HCT116 (cell line): Measurements from ENCODE around the gene USF2.

Experiments
- CTCF ChIP-seq, 3 experiments: fragments of 200-600 bp in 1 of 3; sonication (generic) in 1 of 3; IDR thresholded peaks in 2 of 3; conservative IDR thresholded peaks in 1 of 3; 2 replicates each; pipeline ENCODE4 v1.5.1; 2012 to 2017; ENCODE audit warnings: low read depth in 2 of 3, low read length in 2 of 3, antibody characterized with exemption in 1 of 3, borderline replicate concordance in 1 of 3, control low read depth in 1 of 3, mild to moderate bottlenecking in 1 of 3, mixed read lengths in 1 of 3, mixed run types in 1 of 3, moderate library complexity in 1 of 3; ENCODE audit not compliant: insufficient read depth in 1 of 3
- EGR1 ChIP-seq: IDR thresholded peaks from 2 replicates; pipeline ENCODE4 v1.6.1; 2012; ENCODE audit warnings: low read depth
- EZH2 ChIP-seq: fragments of 200-600 bp; sonication (generic); IDR thresholded peaks from 2 replicates; pipeline ENCODE4 v1.6.1; 2017; ENCODE audit warnings: antibody characterized with exemption, mixed run types
- EZH2phosphoT487 ChIP-seq: fragments of 200-600 bp; IDR thresholded peaks from 2 replicates; pipeline ENCODE4 v1.6.1; 2018; ENCODE audit warnings: antibody characterized with exemption, borderline replicate concordance
- FOSL1 ChIP-seq: IDR thresholded peaks from 2 replicates; pipeline ENCODE4 v1.6.1; 2012; ENCODE audit warnings: low read depth
- JUND ChIP-seq: IDR thresholded peaks from 2 replicates; pipeline ENCODE4 v1.6.1; 2012
- MAX ChIP-seq: IDR thresholded peaks from 2 replicates; pipeline ENCODE4 v1.6.1; 2012
- POLR2A ChIP-seq: IDR thresholded peaks from 2 replicates; pipeline ENCODE4 v1.7.0; 2011; ENCODE audit warnings: borderline replicate concordance; ENCODE audit not compliant: insufficient read depth, insufficient read length; ENCODE audit errors: extremely low read depth
- POLR2AphosphoS5 ChIP-seq: IDR thresholded peaks from 2 replicates; pipeline ENCODE4 v1.6.1; 2011; ENCODE audit warnings: mild to moderate bottlenecking, low read depth, low read length, moderate library complexity
- REST ChIP-seq: IDR thresholded peaks from 2 replicates; pipeline ENCODE4 v1.6.1; 2012; ENCODE audit warnings: low read depth
- SP1 ChIP-seq: IDR thresholded peaks from 2 replicates; pipeline ENCODE4 v1.6.1; 2012; ENCODE audit warnings: low read depth
- YY1 ChIP-seq: IDR thresholded peaks from 2 replicates; pipeline ENCODE4 v1.6.1; 2011; ENCODE audit warnings: low read length, low read depth, moderate library complexity, mild to moderate bottlenecking; ENCODE audit not compliant: insufficient replicate concordance; ENCODE audit errors: extremely low read depth
- ZNF274 ChIP-seq: fragments of 200-500 bp; sonication (Bioruptor generic); IDR thresholded peaks from 2 replicates; pipeline ENCODE4 v1.6.1; 2014; ENCODE audit warnings: mild to moderate bottlenecking, low read depth, low read length, inconsistent platforms
- TF ChIP-seq, protein P1 (sequence below): IDR thresholded peaks from 2 replicates; pipeline ENCODE4 v1.6.1; 2011; ENCODE audit warnings: mild to moderate bottlenecking, low read length, moderate library complexity; ENCODE audit not compliant: insufficient replicate concordance; ENCODE audit errors: extremely low read depth

DNA sequence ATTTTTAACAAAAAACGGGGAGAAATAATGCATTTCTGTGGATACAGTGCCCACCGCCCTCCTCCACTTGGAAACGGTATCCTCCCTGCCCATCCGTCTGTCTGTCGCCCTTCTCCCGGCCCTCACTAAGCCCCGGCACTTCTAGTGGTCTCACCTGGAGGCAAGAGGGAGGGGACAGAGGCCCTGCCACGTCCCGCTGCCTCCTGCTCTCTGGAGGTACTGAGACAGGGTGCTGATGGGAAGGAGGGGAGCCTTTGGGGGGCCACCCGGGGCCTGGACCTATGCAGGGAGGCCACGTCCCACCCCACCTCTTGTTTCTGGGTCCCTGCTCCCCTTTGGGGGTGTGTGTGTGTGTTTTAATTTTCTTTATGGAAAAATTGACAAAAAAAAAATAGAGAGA lies 10.6 kb downstream of the USF2 start:
- TF ChIP-seq POLR2A (no peak), CTCF (IDR thresholded peaks at IDR 0.05 in 2 of 3, conservative IDR thresholded peaks at IDR 0.05 in 1 of 3; ENCODE audit: borderline replicate concordance in 1 of 3, insufficient read depth in 1 of 3, low read depth in 2 of 3, low read length in 2 of 3) (no peak), EGR1 (no peak), POLR2AphosphoS5 (no peak), SP1 (no peak), ZNF274 (no peak), EZH2phosphoT487 (no peak), JUND (no peak), FOSL1 (no peak), YY1 (no peak), MAX (no peak), REST (no peak), EZH2 (no peak)
- TF ChIP-seq, protein P1, sequence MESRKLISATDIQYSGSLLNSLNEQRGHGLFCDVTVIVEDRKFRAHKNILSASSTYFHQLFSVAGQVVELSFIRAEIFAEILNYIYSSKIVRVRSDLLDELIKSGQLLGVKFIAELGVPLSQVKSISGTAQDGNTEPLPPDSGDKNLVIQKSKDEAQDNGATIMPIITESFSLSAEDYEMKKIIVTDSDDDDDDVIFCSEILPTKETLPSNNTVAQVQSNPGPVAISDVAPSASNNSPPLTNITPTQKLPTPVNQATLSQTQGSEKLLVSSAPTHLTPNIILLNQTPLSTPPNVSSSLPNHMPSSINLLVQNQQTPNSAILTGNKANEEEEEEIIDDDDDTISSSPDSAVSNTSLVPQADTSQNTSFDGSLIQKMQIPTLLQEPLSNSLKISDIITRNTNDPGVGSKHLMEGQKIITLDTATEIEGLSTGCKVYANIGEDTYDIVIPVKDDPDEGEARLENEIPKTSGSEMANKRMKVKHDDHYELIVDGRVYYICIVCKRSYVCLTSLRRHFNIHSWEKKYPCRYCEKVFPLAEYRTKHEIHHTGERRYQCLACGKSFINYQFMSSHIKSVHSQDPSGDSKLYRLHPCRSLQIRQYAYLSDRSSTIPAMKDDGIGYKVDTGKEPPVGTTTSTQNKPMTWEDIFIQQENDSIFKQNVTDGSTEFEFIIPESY = no peak
